ENCODE results near the gene SPOCK1.

GRCh38 chr5:137344723-137345322 lies 154.3 kb downstream of the SPOCK1 start:
- TF ChIP-seq POLR2AphosphoS5 (IDR thresholded peaks at IDR 0.05; ENCODE audit: low read depth) (no peak), REST (IDR thresholded peaks at IDR 0.05; ENCODE audit: insufficient replicate concordance, low read depth) (no peak)
- TF ChIP-seq, protein P1, sequence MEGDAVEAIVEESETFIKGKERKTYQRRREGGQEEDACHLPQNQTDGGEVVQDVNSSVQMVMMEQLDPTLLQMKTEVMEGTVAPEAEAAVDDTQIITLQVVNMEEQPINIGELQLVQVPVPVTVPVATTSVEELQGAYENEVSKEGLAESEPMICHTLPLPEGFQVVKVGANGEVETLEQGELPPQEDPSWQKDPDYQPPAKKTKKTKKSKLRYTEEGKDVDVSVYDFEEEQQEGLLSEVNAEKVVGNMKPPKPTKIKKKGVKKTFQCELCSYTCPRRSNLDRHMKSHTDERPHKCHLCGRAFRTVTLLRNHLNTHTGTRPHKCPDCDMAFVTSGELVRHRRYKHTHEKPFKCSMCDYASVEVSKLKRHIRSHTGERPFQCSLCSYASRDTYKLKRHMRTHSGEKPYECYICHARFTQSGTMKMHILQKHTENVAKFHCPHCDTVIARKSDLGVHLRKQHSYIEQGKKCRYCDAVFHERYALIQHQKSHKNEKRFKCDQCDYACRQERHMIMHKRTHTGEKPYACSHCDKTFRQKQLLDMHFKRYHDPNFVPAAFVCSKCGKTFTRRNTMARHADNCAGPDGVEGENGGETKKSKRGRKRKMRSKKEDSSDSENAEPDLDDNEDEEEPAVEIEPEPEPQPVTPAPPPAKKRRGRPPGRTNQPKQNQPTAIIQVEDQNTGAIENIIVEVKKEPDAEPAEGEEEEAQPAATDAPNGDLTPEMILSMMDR (IDR thresholded peaks at IDR 0.05; ENCODE audit: insufficient read depth, low read length) = peak; percentile 26

Data from HL-60 (cell line).